ENCODE measurements around the gene UNC13B. TPM values are rescaled to one million over a fixed set of nuclear protein-coding genes. Genes with fewer than 3 reads are reported as not detected.
"Not testable (repeated sequence)": the region's sequence is repeated elsewhere in the genome, so short reads cannot be mapped to it uniquely, and the experiment has no call there.

UNC13B gene
- total RNA-seq, 1 donor: 25.3 TPM

DNA sequence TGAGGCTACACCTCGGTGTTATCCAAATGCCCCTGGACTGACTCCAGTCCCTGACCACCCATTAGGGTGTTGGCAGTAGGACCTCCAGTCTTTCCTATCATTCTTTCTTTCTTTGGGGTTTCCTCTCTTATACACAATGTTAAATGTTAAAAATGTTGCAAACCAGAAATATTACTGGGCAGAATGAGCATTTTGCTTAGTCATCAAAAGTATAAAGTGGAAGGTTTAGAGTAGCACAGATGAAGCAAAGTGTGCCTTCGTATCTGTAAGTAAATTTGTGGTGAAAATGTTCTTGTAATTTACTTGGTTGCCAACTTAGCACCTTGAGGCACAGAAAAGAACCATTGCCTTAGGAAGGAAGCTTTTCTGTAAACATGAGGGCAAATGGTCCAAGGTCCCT is 21.7 kb upstream of the UNC13B start:
- Histone ChIP-seq H3K27me3 (ENCODE audit: insufficient read depth, low read length) (no peaks in the 10 kb centered on the region), H3K4me2 (ENCODE audit: insufficient read depth, low read length) (no peak overlapping the region), H3K4me1 (ENCODE audit: insufficient read depth, low read length) (no peaks in the 10 kb centered on the region), H3K4me3 (ENCODE audit: insufficient read depth, low read length) (no peak overlapping the region), H2AFZ (ENCODE audit: low read length) (no peak overlapping the region), H3K27ac (ENCODE audit: low read depth, low read length) (no peak overlapping the region), H3K9me3 (ENCODE audit: low read depth, low read length) (peaks cover 6% of the 10 kb centered on the region), H3K79me2 (ENCODE audit: insufficient read depth, low read length) (no peaks in the 10 kb centered on the region), H4K20me1 (ENCODE audit: insufficient read depth, low read length) (no peaks in the 10 kb centered on the region), H3K36me3 (ENCODE audit: insufficient read depth, low read length) (no peaks in the 10 kb centered on the region)
- no peak for DNase-seq (ENCODE audit: insufficient read length, low spot score, missing footprints)
- TF ChIP-seq, protein P1, sequence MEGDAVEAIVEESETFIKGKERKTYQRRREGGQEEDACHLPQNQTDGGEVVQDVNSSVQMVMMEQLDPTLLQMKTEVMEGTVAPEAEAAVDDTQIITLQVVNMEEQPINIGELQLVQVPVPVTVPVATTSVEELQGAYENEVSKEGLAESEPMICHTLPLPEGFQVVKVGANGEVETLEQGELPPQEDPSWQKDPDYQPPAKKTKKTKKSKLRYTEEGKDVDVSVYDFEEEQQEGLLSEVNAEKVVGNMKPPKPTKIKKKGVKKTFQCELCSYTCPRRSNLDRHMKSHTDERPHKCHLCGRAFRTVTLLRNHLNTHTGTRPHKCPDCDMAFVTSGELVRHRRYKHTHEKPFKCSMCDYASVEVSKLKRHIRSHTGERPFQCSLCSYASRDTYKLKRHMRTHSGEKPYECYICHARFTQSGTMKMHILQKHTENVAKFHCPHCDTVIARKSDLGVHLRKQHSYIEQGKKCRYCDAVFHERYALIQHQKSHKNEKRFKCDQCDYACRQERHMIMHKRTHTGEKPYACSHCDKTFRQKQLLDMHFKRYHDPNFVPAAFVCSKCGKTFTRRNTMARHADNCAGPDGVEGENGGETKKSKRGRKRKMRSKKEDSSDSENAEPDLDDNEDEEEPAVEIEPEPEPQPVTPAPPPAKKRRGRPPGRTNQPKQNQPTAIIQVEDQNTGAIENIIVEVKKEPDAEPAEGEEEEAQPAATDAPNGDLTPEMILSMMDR (IDR thresholded peaks at IDR 0.05; ENCODE audit: extremely low read depth, low read depth, low read length): no peak

DNA sequence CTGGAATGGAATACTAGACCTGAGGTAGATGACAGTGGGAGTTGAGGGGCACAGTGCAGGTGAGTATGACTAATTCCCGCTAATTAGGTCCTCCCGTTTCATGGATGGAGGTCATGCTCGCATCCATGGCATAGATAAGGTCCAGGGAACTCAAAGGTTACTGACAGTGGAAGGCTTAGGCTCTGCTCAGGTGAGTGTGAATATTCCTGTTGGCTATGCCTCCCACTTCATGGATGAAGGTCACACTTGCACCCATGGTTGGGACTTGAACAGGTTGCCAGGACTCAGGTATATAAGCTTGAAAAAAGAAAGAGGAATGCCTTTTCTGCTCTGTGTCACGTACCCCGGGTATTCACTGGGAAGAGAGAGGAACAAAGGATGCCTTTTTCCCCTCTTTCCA is 19.8 kb upstream of the UNC13B start:
- Histone ChIP-seq H3K27ac (ENCODE audit: low read depth, low read length) (no peak overlapping the region), H3K27me3 (ENCODE audit: insufficient read depth, low read length) (no peaks in the 10 kb centered on the region), H2AFZ (ENCODE audit: low read length) (no peak overlapping the region), H3K4me2 (ENCODE audit: insufficient read depth, low read length) (no peak overlapping the region), H4K20me1 (ENCODE audit: insufficient read depth, low read length) (no peaks in the 10 kb centered on the region), H3K36me3 (ENCODE audit: insufficient read depth, low read length) (no peaks in the 10 kb centered on the region), H3K4me3 (ENCODE audit: insufficient read depth, low read length) (no peak overlapping the region), H3K9me3 (ENCODE audit: low read depth, low read length) (peaks cover 6% of the 10 kb centered on the region), H3K79me2 (ENCODE audit: insufficient read depth, low read length) (no peaks in the 10 kb centered on the region), H3K4me1 (ENCODE audit: insufficient read depth, low read length) (no peaks in the 10 kb centered on the region)
- TF ChIP-seq, protein P1 (IDR thresholded peaks at IDR 0.05; ENCODE audit: extremely low read depth, low read depth, low read length): no peak
- no peak for DNase-seq (ENCODE audit: insufficient read length, low spot score, missing footprints)

DNA sequence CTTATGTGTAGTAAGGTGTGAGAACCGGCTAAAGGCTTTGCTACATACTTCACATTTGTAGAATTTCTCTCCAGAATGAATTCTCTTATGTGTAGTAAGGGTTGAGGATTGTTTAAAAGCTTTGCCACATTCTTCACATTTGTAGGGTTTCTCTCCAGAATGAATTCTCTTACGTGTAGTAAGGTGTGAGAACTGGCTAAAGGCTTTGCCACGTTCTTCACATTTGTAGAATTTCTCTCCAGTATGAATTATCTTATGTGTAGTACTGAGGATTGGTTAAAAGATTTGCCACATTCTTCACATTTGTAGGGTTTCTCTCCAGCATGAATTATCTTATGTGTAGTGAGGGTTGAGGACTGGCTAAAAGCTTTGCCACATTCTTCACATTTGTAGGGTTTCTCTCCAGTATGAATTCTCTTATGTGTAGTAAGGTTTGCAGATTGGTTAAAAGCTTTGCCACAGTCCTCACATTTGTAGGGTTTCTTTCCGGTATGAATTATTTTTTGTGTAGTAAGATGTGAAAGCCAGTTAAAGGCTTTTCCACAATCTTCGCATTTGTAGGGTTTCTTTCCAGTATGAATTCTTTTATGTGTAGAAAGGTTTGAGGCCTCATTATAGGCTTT is 13.8 kb upstream of the UNC13B start:
- not testable (repeated sequence) for H3K9me3 ChIP-seq (ENCODE audit: low read depth, low read length); H2AFZ ChIP-seq (ENCODE audit: low read length); H3K4me2 ChIP-seq (ENCODE audit: insufficient read depth, low read length); H3K4me3 ChIP-seq (ENCODE audit: insufficient read depth, low read length); H3K27ac ChIP-seq (ENCODE audit: low read depth, low read length); H3K27me3 ChIP-seq (ENCODE audit: insufficient read depth, low read length); DNase-seq (ENCODE audit: insufficient read length, low spot score, missing footprints); H4K20me1 ChIP-seq (ENCODE audit: insufficient read depth, low read length); H3K79me2 ChIP-seq (ENCODE audit: insufficient read depth, low read length); H3K4me1 ChIP-seq (ENCODE audit: insufficient read depth, low read length); H3K36me3 ChIP-seq (ENCODE audit: insufficient read depth, low read length)

DNA sequence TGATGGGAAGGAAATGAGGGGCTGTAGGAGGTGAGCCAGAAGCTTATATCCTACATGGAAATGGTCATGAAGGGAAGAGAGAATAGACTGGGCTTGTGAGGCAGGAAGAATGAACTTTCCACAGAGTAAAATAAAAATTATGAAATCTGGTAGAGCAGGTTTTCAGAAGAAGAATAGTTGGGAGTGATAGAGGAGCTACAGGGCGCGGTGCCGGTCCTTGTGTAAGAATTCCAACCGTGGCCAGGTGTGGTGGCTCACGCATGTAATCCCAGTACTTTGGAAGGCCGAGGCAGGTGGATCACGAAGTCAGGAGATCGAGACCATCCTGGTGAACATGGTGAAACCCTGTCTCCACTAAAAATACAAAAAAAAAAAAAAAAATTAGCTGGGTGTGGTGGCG is 8.9 kb upstream of the UNC13B start:
- no peak for DNase-seq (ENCODE audit: insufficient read length, low spot score, missing footprints)
- Histone ChIP-seq H3K4me3 (ENCODE audit: insufficient read depth, low read length) (no peak overlapping the region), H3K9me3 (ENCODE audit: low read depth, low read length) (peaks cover 6% of the 10 kb centered on the region), H3K36me3 (ENCODE audit: insufficient read depth, low read length) (no peaks in the 10 kb centered on the region), H2AFZ (ENCODE audit: low read length) (no peak overlapping the region), H3K27me3 (ENCODE audit: insufficient read depth, low read length) (no peaks in the 10 kb centered on the region), H3K4me2 (ENCODE audit: insufficient read depth, low read length) (no peak overlapping the region), H4K20me1 (ENCODE audit: insufficient read depth, low read length) (no peaks in the 10 kb centered on the region), H3K79me2 (ENCODE audit: insufficient read depth, low read length) (no peaks in the 10 kb centered on the region), H3K4me1 (ENCODE audit: insufficient read depth, low read length) (no peaks in the 10 kb centered on the region), H3K27ac (ENCODE audit: low read depth, low read length) (no peak overlapping the region)
- TF ChIP-seq, protein P1 (IDR thresholded peaks at IDR 0.05; ENCODE audit: extremely low read depth, low read depth, low read length): no peak
